Colon (tissue), 2 donors: ENCODE measurements around the gene ZC3H15.
"Not testable (repeated sequence)": the region's sequence is repeated elsewhere in the genome, so short reads cannot be mapped to it uniquely, and the experiment has no call there.

ENCODE experiments used
- FAIRE-seq: peaks from 2 replicates; lab custom pipeline; 2012; peaks lifted over from hg19 to GRCh38; lab: Jason Lieb, UNC
- donor health status: control.
- donor health status: control.

ZC3H15 gene

GRCh38 chr2:186485871-186486650 is at the start of gene ZC3H15:
Gene ZC3H15 (plus strand): TSS chr2:186486260. CDS start chr2:186486383, 123 bp downstream.
- FAIRE-seq = peak; percentile 18

- no peak for FAIRE-seq
Observed at GRCh38 chr2:186437719-186438118, 48.3 kb upstream of the ZC3H15 start.

- FAIRE-seq = not testable (repeated sequence)
Observed at GRCh38 chr2:186439673-186440095, 46.4 kb upstream of the ZC3H15 start.

DNA sequence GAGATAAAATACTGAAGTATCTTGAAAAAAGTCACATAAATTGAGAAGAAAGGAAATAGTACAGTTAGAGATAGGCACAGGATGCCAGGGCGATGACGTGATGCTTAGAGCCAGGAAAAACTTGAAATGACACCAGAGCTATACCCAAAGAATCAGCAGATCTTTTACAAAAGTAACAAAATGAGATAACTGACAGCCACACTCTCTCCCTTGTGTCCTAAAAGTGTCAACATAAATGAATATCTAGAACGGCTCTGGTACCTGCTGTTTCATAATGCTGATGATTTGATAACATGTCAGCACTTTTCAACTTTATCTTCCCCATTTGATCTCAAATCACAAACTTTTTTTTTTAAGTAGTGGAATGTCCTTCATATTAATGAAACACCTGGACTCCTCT is 45.6 kb upstream of the ZC3H15 start:
- FAIRE-seq = no peak

GRCh38 chr2:186442885-186443284 is 43.2 kb upstream of the ZC3H15 start:
- no peak for FAIRE-seq

DNA sequence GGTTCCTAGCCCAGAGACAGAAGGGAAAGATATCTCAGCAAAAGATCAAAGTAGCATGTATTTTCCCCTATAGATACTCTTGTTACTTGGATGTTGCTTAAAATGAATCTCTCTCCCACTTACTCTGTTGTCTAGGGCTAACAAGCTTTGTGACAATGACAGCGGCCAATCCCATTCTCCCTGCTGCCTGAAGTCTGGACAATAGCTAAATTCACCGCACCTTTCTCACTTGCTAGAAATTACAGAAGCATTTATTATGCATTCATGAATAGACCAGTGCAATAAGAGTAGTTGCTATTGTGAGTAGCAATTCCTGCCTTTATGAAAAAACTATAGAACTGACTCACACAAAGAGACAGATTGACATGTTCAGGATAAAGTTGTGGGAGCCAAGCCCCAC is 42.2 kb upstream of the ZC3H15 start:
- FAIRE-seq = no peak

DNA sequence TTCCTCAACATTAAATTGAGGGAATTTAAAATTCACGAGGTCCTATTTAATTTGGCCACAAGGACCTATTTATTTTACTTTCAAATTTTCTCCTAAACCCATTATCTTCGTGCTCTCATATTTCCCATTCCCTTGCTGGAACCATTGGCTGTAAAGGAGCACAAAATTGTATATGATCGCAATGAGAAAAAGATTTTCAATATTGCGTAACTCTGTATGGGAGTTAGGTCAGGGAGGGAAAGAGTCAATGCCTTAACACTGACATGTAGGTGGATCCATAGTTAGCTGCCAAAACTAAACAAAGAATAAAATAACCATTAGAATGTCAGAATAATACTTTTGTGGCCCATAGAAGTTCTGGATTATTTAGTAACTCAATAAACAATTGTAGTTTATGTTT is 40.6 kb upstream of the ZC3H15 start:
- no peak for FAIRE-seq

DNA sequence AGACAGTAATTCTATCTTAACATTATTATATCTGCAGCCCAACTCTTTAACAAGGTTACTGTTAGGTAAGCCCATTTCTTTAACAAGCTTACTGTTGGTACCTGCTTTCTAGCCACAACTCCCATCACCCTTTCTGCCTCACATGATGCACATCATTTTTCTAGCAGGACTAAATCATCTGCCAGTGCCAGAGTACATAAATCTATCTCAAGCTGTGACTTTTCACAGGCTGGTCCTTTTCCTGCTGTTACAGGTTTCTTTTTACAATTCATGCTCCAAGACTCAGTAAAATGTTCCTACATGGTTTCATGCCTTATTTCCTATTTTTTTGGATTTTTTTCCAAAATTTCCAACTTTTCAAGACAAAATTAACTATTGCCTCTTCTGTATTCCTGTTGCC is 30.4 kb upstream of the ZC3H15 start:
- no peak for FAIRE-seq

- FAIRE-seq = no peak
Observed at GRCh38 chr2:186456941-186457340, 29.1 kb upstream of the ZC3H15 start.

DNA sequence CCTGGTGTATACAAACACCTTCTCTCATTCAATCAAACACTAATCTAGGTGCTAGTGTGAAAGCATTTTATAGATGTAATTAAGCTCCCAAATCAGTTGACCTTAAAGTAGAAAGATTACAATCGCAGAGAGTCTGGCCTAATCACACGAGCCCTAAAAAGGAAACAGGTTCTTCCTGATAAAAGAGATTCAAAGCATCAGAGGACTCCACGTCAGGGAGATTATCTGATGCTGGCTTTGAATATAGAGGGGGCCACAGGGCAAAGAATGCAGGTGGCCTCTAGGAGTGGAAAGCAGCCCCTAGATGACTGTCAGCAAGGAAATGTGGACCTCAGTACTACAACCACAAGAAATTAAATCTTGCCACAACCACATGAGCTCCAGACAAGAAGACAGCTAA is 28.2 kb upstream of the ZC3H15 start:
- FAIRE-seq = no peak

DNA sequence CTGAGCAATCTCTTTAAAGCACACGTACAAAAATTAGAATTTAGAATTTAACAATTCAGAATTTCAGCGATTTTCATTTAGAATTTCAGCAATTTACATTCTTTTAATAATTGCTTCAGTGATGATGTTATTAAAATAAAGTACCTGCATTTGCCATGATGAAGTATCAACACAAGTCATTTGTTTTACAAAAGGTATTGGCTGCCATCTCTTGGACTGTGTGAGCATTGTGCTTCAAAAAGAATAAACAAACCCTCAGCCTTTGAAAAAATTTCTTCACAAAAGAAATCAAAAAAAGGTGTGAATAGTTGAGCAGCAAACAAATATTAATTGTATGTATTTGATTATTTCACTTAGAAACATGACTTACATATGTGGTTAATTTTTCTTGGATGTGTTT is 27.1 kb upstream of the ZC3H15 start:
- peak; percentile 43 for FAIRE-seq

DNA sequence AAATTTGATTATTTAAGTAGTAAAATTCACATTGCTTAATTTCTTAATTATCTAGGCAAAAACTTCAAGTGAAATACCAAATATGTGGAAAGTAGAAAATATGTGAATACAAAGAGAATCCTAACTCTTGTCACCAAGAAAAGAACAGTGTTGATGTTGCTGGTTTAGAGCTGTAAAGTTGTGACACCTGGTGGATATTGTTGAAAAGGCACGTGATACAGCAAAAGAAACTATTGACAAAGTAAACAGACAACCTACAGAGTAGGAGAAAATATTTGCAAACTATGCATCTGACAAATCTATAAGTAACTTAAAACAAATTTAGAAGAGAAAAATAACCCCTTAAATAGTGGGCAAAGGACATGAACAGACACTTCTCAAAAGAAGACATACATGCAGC is 25.6 kb upstream of the ZC3H15 start:
- no peak for FAIRE-seq

DNA sequence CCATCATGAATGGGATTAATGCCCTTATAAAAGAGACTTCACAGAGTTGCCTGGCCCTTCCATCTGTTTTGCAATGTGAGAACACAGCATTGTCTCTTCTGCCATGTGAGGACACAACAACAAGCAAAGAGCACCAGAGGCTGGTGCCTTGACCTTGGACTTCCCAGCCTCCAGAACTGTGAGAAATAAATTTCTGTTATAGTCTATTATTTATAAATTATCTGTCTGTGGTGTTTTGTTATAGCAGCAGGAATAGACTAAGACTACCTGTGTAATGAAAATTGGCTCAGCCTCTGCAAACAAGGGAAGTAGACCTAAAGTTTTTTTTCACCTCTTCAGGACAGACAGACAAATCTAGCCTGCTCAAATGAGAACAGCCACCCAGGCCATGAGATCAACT is 19.3 kb upstream of the ZC3H15 start:
- FAIRE-seq = no peak

DNA sequence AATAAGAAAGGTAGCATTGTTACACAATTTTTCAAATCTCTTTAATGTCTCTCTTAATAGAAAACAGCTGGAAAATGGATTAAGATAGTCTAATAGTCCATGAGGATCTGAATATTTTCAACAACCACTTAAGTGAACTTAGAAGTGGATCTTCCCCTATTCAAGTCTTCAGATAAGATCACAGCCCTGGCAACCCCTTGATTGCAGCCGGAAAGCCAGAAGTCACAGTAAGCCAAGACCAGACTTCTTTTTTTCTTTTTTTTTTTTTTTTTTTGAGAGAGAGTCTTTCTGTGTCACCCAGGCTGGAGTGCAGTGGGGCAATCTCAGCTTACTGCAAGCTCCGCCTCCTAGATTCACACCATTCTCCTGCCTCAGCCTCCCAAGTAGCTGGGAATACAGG is 18.6 kb upstream of the ZC3H15 start:
- FAIRE-seq = no peak

- FAIRE-seq = not testable (repeated sequence)
Observed at GRCh38 chr2:186472722-186473493, 13.2 kb upstream of the ZC3H15 start.

DNA sequence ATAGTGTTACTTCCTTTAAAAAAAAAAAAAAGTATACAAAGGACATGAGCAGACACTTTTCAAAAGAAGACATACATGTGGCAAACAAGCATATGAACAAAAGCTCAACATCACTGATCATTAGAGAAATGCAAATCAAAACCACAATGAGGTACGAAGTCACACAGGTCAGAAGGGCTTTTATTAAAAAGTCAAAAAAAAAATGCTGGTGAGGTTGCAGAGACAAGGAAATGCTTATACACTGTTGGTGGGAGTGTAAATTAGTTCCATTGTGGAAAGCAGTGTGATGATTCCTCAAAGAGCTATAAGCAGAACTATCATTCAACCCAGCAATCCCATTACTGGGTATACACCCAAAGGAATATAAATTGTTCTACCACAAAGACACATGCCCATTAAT is 11.8 kb upstream of the ZC3H15 start:
- FAIRE-seq = not testable (repeated sequence)

- FAIRE-seq = no peak
Observed at GRCh38 chr2:186477790-186478189, 8.3 kb upstream of the ZC3H15 start.

- FAIRE-seq = no peak
Observed at GRCh38 chr2:186480991-186481390, 5.1 kb upstream of the ZC3H15 start.

GRCh38 chr2:186484062-186484735 is 1.9 kb upstream of the ZC3H15 start:
- peak; percentile 38 for FAIRE-seq

DNA sequence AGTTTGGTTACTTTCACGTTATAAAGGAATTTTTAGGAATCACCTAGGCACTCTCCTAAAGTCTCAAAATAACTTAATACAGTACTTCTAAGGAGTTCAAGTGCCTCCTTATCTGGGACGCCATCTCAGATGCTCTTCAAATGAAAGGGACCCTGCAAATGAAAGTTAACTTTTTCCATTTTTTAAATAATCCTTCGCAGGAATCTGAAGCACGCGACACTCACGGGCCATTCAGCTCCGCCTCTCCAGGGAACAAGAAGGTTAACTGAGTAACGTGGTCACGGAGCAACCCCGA is 537 bp upstream of the ZC3H15 start:
- no peak for FAIRE-seq

DNA sequence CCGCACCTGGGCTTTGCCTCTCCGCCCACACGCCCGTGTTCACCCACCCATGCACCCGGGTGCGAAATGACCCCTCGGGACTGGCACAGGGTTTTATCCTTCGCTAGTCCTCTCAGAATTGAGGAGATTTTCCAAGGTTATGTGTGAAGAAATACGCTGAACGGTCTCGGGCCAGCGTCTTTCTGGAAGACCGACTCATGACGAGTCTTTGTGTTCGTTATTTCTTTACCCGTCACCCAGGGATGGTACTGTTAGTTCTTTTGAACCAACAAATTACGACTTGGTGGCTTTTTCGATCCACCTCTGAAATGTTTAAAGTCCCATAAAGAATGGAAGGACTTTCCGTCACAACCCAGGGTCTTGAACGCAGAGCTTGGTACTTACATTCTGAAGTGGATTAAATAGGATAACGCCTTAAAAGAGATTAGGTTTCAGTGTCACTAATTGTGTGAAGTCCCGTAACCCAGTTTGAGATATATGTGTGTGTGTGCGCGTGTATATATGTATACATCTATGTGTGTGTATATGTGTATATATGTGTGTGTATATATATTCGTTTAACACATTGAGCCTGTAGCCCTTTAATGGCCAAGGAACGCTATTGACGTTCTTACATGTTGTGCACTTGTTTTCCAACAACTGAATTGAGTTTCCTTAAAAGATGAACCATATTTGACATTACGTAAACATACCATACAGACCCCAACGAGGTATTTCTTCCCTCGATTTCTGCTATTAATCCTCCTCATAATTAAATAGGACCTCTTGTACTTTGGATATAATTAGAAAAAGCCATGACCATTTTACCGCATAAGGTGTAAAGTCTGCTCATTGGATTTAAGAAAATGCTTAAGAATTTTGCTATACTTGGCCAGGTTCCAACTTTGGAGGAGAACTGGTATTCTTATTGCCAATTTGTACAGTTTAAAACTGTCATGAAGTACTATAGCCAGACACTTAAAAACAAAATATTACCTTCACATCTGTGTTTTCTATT is 889 bp downstream of the ZC3H15 start:
- no peak for FAIRE-seq

DNA sequence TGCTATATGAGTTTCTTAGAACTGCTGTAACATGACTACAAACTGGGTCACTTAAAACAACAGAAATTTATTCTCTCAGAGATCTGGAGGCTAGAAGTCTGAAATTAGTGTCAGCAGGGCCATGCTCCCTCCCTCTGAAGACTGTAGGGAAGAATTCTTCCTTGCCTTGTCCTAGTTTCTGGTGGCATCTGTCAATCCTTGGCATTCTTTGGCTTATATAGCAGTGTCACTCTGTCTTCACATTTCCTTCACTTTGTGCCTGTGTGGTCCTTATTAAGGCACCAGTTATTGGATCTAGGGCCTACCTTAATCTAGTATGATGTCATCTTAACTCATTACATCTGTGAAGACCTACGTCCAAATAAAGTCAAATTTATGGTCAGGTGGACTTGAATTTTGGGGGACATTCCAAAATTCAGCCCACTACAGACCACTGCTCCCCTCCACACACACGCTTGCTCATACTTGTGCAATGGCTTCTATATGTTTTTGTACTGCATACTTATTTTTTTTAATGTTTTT is 7.6 kb downstream of the ZC3H15 start:
- no peak for FAIRE-seq
